ENCODE data around the gene C3orf70.
"Not testable (repeated sequence)": the region's sequence is repeated elsewhere in the genome, so short reads cannot be mapped to it uniquely, and the experiment has no call there.

- TF ChIP-seq CTCF (IDR thresholded peaks at IDR 0.05); POLR2AphosphoS5 (IDR thresholded peaks at IDR 0.05); EP300 (IDR thresholded peaks at IDR 0.05; ENCODE audit: low read depth); POLR2A (IDR thresholded peaks at IDR 0.05): not testable (repeated sequence)
Observed at GRCh38 chr3:185109012-185109411, 43.8 kb downstream of the C3orf70 start.
